MM.1S (cell line): ENCODE results near the gene LRMDA.

Source experiments
- EZH2 ChIP-seq: fragments of 300-600 bp; sonication (generic); optimal IDR thresholded peaks from 2 replicates; pipeline ENCODE3; 2017; ENCODE audit warnings: low read depth, mild to moderate bottlenecking, antibody characterized with exemption, low read length, mixed read lengths
- EZH2phosphoT487 ChIP-seq: fragments of 300-600 bp; sonication (generic); IDR thresholded peaks from 2 replicates; pipeline ENCODE4 v1.6.1; 2018; ENCODE audit warnings: antibody characterized with exemption, low read length
- TF ChIP-seq, protein P1 (sequence below): fragments of 300-600 bp; sonication (generic); IDR thresholded peaks from 2 replicates; pipeline ENCODE4 v1.5.1; 2016; ENCODE audit warnings: antibody characterized with exemption, low read length, mixed read lengths

GRCh38 chr10:75392744-75393143 lies 38.7 kb upstream of the LRMDA start:
- TF ChIP-seq, protein P1, sequence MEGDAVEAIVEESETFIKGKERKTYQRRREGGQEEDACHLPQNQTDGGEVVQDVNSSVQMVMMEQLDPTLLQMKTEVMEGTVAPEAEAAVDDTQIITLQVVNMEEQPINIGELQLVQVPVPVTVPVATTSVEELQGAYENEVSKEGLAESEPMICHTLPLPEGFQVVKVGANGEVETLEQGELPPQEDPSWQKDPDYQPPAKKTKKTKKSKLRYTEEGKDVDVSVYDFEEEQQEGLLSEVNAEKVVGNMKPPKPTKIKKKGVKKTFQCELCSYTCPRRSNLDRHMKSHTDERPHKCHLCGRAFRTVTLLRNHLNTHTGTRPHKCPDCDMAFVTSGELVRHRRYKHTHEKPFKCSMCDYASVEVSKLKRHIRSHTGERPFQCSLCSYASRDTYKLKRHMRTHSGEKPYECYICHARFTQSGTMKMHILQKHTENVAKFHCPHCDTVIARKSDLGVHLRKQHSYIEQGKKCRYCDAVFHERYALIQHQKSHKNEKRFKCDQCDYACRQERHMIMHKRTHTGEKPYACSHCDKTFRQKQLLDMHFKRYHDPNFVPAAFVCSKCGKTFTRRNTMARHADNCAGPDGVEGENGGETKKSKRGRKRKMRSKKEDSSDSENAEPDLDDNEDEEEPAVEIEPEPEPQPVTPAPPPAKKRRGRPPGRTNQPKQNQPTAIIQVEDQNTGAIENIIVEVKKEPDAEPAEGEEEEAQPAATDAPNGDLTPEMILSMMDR: no peak
- TF ChIP-seq EZH2phosphoT487 (no peak), EZH2 (no peak)
